ENCODE results near the gene FGFR2. TPM values are rescaled to one million over a fixed set of nuclear protein-coding genes. Genes with fewer than 3 reads are reported as not detected.

FGFR2 gene
- total and polyA plus RNA-seq, 12 donors: 0.09 to 0.81 (median 0.51) TPM

GRCh38 chr10:121593281-121594075, 4.8 kb downstream of the FGFR2 start:
- H3K27me3 ChIP-seq: peaks cover 11 to 60% (median 44%) of the 10 kb centered on the region in 7 donors
- H3K27ac ChIP-seq: no peak overlapping the region
- WGBS, 2 donors: 81 to 82% methylated on average over 20 of the region's 20 CpGs
- no peak for DNase-seq
- intact Hi-C loops (cut with DNase I): no loop called here
- TF ChIP-seq CTCF (IDR thresholded peaks at IDR 0.05): no peak
- ATAC-seq: no peak
- H3K36me3 ChIP-seq: no peaks in the 10 kb centered on the region
- peaks cover 0 to 15% (median 13%) of the 10 kb centered on the region in 9 donors for H3K4me1 ChIP-seq
- no peaks in the 10 kb centered on the region for H3K9me3 ChIP-seq
- no peak overlapping the region for H3K4me3 ChIP-seq

GRCh38 chr10:121592155-121592890, 5.9 kb downstream of the FGFR2 start:
- no peak overlapping the region for H3K27ac ChIP-seq
- H3K4me3 ChIP-seq: no peak overlapping the region
- peaks cover 5 to 50% (median 37%) of the 10 kb centered on the region in 7 donors for H3K27me3 ChIP-seq
- H3K36me3 ChIP-seq: no peaks in the 10 kb centered on the region
- H3K4me1 ChIP-seq: peaks cover 0 to 8% (median 5%) of the 10 kb centered on the region in 9 donors
- intact Hi-C loops (cut with DNase I): no loop called here
- no peak for DNase-seq
- no peak for ATAC-seq
- no peaks in the 10 kb centered on the region for H3K9me3 ChIP-seq
- WGBS, 2 donors: 84 to 86% methylated on average over 18 of the region's 18 CpGs
- no peak for TF ChIP-seq CTCF (IDR thresholded peaks at IDR 0.05)

- no peak overlapping the region for H3K27ac ChIP-seq
- no peaks in the 10 kb centered on the region for H3K36me3 ChIP-seq
- no peaks in the 10 kb centered on the region for H3K4me1 ChIP-seq
- no peak for DNase-seq
- WGBS, 2 donors: 80 to 84% methylated on average over 6 of the region's 6 CpGs
- peaks cover 0 to 5% (median 0%) of the 10 kb centered on the region in 11 donors for H3K9me3 ChIP-seq
- no peak overlapping the region for H3K4me3 ChIP-seq
- no peak for TF ChIP-seq CTCF (IDR thresholded peaks at IDR 0.05)
- ATAC-seq: no peak
- H3K27me3 ChIP-seq: peaks cover 0 to 39% (median 25%) of the 10 kb centered on the region in 7 donors
- intact Hi-C loops (cut with DNase I): no loop called here
Observed at GRCh38 chr10:121591186-121591585, 7.1 kb downstream of the FGFR2 start.

- no peaks in the 10 kb centered on the region for H3K4me1 ChIP-seq
- no peak for DNase-seq
- peaks cover 0 to 35% (median 21%) of the 10 kb centered on the region in 7 donors for H3K27me3 ChIP-seq
- H3K9me3 ChIP-seq: peaks cover 0 to 5% (median 0%) of the 10 kb centered on the region in 11 donors
- ATAC-seq: no peak
- no peak overlapping the region for H3K4me3 ChIP-seq
- no peaks in the 10 kb centered on the region for H3K36me3 ChIP-seq
- TF ChIP-seq CTCF (IDR thresholded peaks at IDR 0.05): no peak
- no peak overlapping the region for H3K27ac ChIP-seq
- WGBS, 2 donors: 89 to 90% methylated on average over 9 of the region's 9 CpGs
- intact Hi-C loops (cut with DNase I): no loop called here
Observed at GRCh38 chr10:121590772-121591171, 7.5 kb downstream of the FGFR2 start.

Data from heart right ventricle (tissue), 16 donors.